ENCODE results near the gene METTL21C.

METTL21C gene

GRCh38 chr13:102651392-102651791 lies 43.5 kb downstream of the METTL21C start:
- DNase-seq (ENCODE audit: extremely low spot score): no peak
- no peak for TF ChIP-seq CTCF (IDR thresholded peaks at IDR 0.05; ENCODE audit: control extremely low read depth, extremely low read depth, low read depth, missing control alignments)
- CTCF ChIA-PET: interaction anchor here (1.4 to 1.7 kb wide), 4 partner anchors 9 to 60 kb away, joined by 4 to 8 read pairs (median 5); no protein-coding TSS in a partner anchor

DNA sequence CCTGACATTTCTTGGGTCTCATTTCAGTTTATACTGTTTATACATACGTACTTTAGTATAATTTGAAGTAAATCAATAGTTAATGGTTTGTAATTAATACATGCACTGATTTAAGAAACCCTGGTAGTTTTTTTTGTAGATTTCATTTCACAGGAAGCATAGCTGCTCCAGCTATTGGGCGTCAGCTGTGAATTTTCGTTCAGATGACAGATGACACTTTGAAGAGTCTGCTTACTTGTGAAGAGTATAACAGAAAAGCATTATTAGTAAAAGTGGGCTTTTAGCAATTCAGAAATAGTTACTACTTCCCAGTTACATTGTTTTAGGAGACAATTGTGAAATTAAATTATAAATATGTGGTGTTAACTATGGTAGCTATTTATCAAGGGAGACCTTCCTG lies 44.4 kb downstream of the METTL21C start:
- POLR2A ChIA-PET: no interaction called here
- TF ChIP-seq CTCF (IDR thresholded peaks at IDR 0.05; ENCODE audit: control extremely low read depth, extremely low read depth, low read depth, missing control alignments): no peak
- no peak for DNase-seq (ENCODE audit: extremely low spot score)
- CTCF ChIA-PET: interaction anchor here (1.4 to 1.7 kb wide), 4 partner anchors 9 to 18 kb away, joined by 3 to 5 read pairs (median 4); no protein-coding TSS in a partner anchor

More at GRCh38 chr13:102651392-102651791, 43.5 kb downstream of the METTL21C start:
- POLR2A ChIA-PET: no interaction called here

- no peak for DNase-seq (ENCODE audit: extremely low spot score)
- ChIA-PET CTCF (no interaction called here), POLR2A (no interaction called here)
- TF ChIP-seq CTCF (IDR thresholded peaks at IDR 0.05; ENCODE audit: control extremely low read depth, extremely low read depth, low read depth, missing control alignments): no peak
These were observed 46.8 kb downstream of the METTL21C start for GRCh38 chr13:102648046-102648445.

- DNase-seq (ENCODE audit: extremely low spot score): no peak
- TF ChIP-seq CTCF (IDR thresholded peaks at IDR 0.05; ENCODE audit: control extremely low read depth, extremely low read depth, low read depth, missing control alignments): no peak
- ChIA-PET CTCF (interaction anchor here (1.1 to 1.7 kb wide), 3 partner anchors 10 to 224 kb away, joined by 3 to 4 read pairs (median 3); no protein-coding TSS in a partner anchor), POLR2A (no interaction called here)
These were observed 49.1 kb downstream of the METTL21C start for GRCh38 chr13:102645701-102646100.

DNA sequence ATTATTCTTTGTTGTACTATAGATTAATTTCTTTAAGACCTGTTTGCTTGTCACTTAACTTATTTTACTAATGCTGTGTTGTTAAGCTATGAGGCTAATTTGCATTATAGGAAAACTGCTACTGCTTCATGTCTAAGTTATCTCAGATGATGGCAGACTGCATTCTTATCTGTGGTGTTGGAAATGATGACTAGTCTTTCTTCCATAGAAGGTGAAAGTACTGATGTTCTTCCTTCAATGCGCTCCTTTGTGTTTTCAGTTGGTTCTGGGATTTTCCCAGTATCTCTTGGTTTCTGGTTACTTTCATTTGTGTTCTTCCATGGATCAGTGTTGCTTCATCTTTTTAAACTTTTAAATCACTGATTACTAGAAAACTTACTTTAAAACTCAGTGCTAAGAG lies 51.2 kb downstream of the METTL21C start:
- ChIA-PET CTCF (interaction anchor here (1.1 to 1.4 kb wide), 2 partner anchors 12 to 21 kb away, joined by 3 read pairs; no protein-coding TSS in a partner anchor), POLR2A (no interaction called here)
- DNase-seq (ENCODE audit: extremely low spot score): no peak
- TF ChIP-seq CTCF (IDR thresholded peaks at IDR 0.05; ENCODE audit: control extremely low read depth, extremely low read depth, low read depth, missing control alignments): no peak

- CTCF ChIA-PET: interaction anchor here (1.0 to 2.6 kb wide), 5 partner anchors 8 to 176 kb away, joined by 3 to 9 read pairs (median 4); no protein-coding TSS in a partner anchor
- DNase-seq (ENCODE audit: extremely low spot score): no peak
- TF ChIP-seq CTCF (IDR thresholded peaks at IDR 0.05; ENCODE audit: control extremely low read depth, extremely low read depth, low read depth, missing control alignments): no peak
- POLR2A ChIA-PET: no interaction called here
These were observed 52.4 kb downstream of the METTL21C start for GRCh38 chr13:102642475-102642874.

Data from GM10248 (cell line).